Measurements from ENCODE around the gene HYAL3. TPM values are rescaled to one million over a fixed set of nuclear protein-coding genes. Genes with fewer than 3 reads are reported as not detected.

The HYAL3 gene
- total and polyA plus RNA-seq, 2 of the 8 experiments (the other 6 are each of a cell fraction or from before 2014, with no cell fraction given), result 3.2 to 12.2 TPM

- TF ChIP-seq CHD7 (IDR thresholded peaks at IDR 0.05; ENCODE audit: insufficient replicate concordance, low read length), result no peak
- no peak for TF ChIP-seq EGR1 (IDR thresholded peaks at IDR 0.05; ENCODE audit: borderline replicate concordance, low read depth, low read length)
- TF ChIP-seq CBX8 (IDR thresholded peaks at IDR 0.05; ENCODE audit: borderline replicate concordance, low read depth, low read length), result no peak
- no peak for TF ChIP-seq SAP30 (IDR thresholded peaks at IDR 0.05; ENCODE audit: insufficient read depth, insufficient replicate concordance, low read length)
- TF ChIP-seq SRF (IDR thresholded peaks at IDR 0.05; ENCODE audit: low read depth, low read length), result no peak
Observed at GRCh38 chr3:50314342-50314741, 15.1 kb upstream of the HYAL3 start (continued).

Data from H1 (cell line).